Ovary (tissue), 3 donors: ENCODE measurements around the gene TMEM62.

Experiments used
- POLR2A ChIP-seq: fragments of 450-650 bp; IDR thresholded peaks from one replicate; pipeline ENCODE4 v1.6.1; 2017; ENCODE audit warnings: antibody characterized with exemption, mild to moderate bottlenecking, moderate library complexity
- TF ChIP-seq, protein P1 (sequence below), 3 donors: fragments of 450-650 bp in 2 of 3; fragments of 200-600 bp in 1 of 3; IDR thresholded peaks; one replicate each; pipeline versions ENCODE4 v1.5.1 to v1.8.0; 2016 to 2022; ENCODE audit warnings: antibody characterized with exemption in 3 of 3, mild to moderate bottlenecking in 1 of 3
- donor health status: DM: no; HTN: no; CAD: no.

DNA sequence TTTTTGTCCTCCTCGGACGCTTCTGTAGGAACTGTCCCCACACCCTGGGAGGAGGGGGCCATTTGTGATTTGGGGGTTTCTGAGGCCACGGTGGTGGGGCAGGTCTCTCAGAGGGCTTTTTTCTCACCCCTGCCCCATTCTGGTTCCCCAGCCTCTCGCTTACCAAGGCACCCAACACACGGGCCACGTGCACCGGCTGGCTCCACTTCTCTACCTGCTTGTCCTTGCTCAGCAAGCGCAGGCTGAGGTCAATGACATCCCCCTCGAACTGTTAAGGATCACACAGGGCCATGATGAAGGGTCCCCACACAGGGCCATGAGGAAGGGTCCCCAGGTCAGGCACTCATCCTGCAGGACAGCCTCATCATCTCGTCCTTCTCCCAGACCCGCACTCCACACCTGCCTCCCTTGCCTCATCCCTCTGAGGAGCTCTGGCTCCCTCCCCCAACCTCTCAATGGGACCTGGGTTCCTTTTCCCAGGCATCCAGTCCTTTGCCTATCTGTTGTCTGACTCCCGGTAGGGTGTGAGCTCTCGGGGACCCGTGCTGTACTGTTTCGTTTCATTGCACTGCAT, 76.9 kb downstream of the TMEM62 start:
- TF ChIP-seq POLR2A, result no peak
- TF ChIP-seq, protein P1, sequence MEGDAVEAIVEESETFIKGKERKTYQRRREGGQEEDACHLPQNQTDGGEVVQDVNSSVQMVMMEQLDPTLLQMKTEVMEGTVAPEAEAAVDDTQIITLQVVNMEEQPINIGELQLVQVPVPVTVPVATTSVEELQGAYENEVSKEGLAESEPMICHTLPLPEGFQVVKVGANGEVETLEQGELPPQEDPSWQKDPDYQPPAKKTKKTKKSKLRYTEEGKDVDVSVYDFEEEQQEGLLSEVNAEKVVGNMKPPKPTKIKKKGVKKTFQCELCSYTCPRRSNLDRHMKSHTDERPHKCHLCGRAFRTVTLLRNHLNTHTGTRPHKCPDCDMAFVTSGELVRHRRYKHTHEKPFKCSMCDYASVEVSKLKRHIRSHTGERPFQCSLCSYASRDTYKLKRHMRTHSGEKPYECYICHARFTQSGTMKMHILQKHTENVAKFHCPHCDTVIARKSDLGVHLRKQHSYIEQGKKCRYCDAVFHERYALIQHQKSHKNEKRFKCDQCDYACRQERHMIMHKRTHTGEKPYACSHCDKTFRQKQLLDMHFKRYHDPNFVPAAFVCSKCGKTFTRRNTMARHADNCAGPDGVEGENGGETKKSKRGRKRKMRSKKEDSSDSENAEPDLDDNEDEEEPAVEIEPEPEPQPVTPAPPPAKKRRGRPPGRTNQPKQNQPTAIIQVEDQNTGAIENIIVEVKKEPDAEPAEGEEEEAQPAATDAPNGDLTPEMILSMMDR (IDR thresholded peaks at IDR 0.05), result no peak
